PC-3 (cell line): Measurements from ENCODE around the gene GPR132.

ENCODE experiments used
- CTCF ChIP-seq: fragments of 300-600 bp; sonication (generic); conservative IDR thresholded peaks from 2 replicates; pipeline ENCODE4 v1.5.1; 2017; ENCODE audit warnings: antibody characterized with exemption, low read depth, mild to moderate bottlenecking, low read length
- EZH2 ChIP-seq: fragments of 300-600 bp; sonication (generic); IDR thresholded peaks from one replicate; pipeline ENCODE4 v1.6.1; 2017; ENCODE audit warnings: antibody characterized with exemption, mild to moderate bottlenecking, low read length; ENCODE audit not compliant: unreplicated experiment
- EZH2phosphoT487 ChIP-seq: fragments of 300-600 bp; sonication (generic); IDR thresholded peaks from 2 replicates; pipeline ENCODE4 v1.6.1; 2018; ENCODE audit warnings: mild to moderate bottlenecking, antibody characterized with exemption, low read length, borderline replicate concordance

GRCh38 chr14:105069522-105069870 is 4.3 kb upstream of the GPR132 start:
- TF ChIP-seq CTCF (no peak), EZH2phosphoT487 (no peak), EZH2 (no peak)
